HG03066 (cell line): Measurements from ENCODE around the gene CYP19A1.

Experiments used
- ATAC-seq: cut with Tn5 transposase; IDR thresholded peaks from one replicate; pipeline ENCODE4 v1.9.1; 2021; ENCODE audit warnings: low read depth; ENCODE audit not compliant: unreplicated experiment

CYP19A1 gene

GRCh38 chr15:51224428-51224827, 114.0 kb downstream of the CYP19A1 start:
- ATAC-seq: no peak

- ATAC-seq: no peak
Measured at GRCh38 chr15:51223771-51224229, 114.6 kb downstream of the CYP19A1 start.

GRCh38 chr15:51218299-51218938, 120.0 kb downstream of the CYP19A1 start:
- no peak for ATAC-seq

- no peak for ATAC-seq
Measured at GRCh38 chr15:51212909-51213308, 125.5 kb downstream of the CYP19A1 start.

GRCh38 chr15:51212239-51212638, 126.2 kb downstream of the CYP19A1 start:
- ATAC-seq: no peak

- ATAC-seq: no peak
Measured at GRCh38 chr15:51205050-51205975, 133.1 kb downstream of the CYP19A1 start.

GRCh38 chr15:51203797-51204196, 134.6 kb downstream of the CYP19A1 start:
- ATAC-seq: no peak

DNA sequence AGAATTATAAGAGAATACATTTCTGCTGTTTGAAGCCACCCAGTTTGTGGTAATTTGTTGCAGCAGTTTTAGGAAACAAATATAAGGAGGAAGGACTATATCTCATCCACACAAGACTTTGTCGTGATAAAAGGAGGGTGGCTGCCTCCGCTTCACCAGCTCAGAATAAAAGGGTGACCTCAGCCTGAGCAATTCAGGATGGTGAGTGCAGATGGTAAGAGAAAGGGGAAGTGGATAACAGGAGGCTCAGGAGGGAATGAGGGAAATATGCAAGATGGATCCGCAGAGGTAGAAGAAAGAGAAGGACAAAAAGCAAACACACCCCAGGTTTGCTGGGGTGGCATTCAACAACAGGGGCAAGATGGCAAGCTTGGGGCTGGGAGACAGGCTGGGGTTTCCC, 135.6 kb downstream of the CYP19A1 start:
- ATAC-seq: no peak

GRCh38 chr15:51201581-51201980, 136.8 kb downstream of the CYP19A1 start:
- no peak for ATAC-seq

DNA sequence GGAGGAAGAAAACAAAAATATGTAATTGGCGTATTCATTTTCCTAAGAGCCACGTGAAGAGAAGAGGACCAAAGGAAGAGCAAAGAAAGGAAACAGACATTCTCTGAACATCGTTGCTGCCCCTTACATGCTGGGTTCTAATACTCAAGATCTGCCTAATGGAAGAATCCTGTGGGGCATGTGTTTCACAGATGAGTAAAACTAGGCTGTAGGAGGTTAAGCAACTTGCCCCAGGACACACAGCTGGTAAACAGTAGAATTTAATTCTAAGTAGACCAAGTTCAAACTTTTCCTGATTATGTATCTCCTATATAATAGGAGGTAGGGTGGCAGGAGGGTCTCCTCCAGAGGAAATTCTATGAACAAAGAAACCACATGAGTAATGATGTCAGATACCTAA, 137.6 kb downstream of the CYP19A1 start:
- ATAC-seq: no peak

DNA sequence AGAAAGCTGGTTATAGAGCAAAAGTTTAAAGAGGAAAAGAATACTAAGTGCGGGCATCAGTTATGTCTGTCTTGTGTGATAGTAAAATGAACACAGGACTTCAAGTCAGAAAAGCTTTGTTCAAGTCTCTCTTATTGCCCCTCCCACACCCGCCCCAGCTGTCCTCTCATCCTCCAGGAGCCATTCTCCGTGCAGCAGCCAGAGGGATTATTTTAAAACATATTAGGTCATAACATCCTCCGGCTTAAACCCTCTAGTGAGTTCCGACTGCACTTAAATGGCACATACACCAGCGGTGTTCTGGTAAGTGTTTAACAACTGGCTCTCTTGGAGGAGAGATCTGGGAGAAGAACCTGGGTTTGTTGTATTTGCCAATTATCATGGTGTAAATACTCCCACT, 138.9 kb downstream of the CYP19A1 start:
- ATAC-seq: no peak

GRCh38 chr15:51198701-51199232, 139.6 kb downstream of the CYP19A1 start:
- no peak for ATAC-seq

GRCh38 chr15:51195459-51195858, 142.9 kb downstream of the CYP19A1 start:
- no peak for ATAC-seq

DNA sequence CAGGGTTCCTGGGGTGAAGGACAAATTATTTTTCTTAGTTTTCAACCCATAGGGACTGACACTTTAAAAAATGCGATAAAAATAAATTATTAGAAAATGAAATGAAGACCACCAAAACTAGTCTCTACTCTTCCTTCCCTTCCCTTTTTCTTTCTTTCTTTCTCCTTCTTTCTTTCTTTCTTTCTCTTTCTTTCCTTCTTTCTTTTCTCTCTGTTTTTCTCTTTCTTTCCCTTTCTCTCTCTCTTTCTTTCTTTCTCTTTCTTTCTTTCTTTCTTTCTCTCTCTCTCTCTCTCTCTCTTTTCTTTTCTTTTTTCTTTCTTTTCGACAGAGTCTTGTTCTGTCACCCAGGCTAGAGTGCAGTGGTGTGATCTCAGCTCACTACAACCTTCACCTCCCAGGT, 144.4 kb downstream of the CYP19A1 start:
- no peak for ATAC-seq

DNA sequence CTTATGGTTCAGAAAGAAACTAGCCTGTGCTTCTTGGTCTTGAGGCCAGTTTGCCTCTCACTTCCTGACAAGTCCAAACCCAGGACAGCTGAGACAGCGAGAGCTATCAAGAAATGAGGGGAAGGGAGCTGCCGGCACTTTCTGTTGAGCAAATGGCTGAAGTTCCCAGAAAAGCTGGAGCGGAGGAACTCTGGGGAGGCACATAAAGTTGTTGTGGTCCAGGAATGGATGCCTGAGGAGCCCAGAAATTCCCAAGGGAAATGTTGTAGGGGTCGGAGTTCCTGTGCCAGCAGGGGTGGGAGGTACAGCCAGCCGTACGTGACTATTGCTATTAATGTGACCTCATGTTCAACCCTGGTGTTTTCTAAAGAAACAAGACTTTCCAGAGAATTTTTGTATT, 144.9 kb downstream of the CYP19A1 start:
- ATAC-seq: no peak

- no peak for ATAC-seq
Measured at GRCh38 chr15:51192521-51193280, 145.7 kb downstream of the CYP19A1 start.

DNA sequence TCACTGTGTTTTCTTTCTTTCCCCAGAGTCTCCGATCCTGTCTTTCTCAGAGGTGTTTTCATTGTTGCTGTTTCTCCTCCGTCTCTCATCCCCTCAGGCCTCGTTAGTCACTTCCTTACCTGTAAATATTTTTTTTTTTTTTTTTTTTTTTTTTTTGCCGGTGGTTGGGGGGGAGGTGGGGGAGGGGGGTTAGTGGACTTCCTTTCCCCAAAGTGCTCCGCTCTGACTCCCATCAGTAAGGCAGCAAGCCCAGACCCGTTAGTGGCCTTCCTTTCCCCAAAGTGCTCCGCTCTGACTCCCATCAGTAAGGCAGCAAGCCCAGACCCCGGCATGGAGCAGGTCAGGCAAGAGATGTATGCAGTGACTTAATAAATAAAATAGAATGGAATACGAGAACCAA, 146.6 kb downstream of the CYP19A1 start:
- no peak for ATAC-seq

DNA sequence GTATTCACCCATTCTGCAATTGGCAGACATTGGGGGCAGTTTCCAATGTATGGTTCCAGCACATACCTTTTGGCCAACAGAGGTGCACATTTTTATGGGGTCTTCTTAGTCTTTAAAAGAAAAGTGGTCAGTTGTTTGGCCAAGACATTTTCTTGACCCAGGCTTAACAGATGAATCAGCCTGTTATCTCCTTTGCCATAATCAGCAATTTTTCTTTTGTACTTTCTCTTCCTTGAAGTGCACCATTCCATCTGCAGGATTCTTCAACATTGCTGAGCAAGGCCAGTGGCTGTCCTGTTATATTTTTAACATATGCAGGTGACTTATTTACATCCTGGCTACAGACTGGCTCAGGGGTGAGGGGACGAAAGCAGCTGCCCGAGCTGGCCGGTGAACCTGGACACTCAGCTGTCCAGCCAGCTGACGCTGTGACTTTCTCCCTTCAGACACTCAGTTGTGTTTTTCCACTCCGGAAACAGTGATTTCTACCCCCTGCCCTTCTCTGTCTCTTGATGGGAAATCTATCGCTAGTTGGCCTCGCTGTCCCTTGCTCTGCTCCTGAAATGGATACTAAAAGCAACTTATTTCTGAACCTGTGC, 147.2 kb downstream of the CYP19A1 start:
- ATAC-seq: no peak

GRCh38 chr15:51190424-51191068, 147.8 kb downstream of the CYP19A1 start:
- ATAC-seq: no peak
